Fibroblast of skin of right biceps (primary cell): ENCODE data around the gene TUT4.
A peak's percentile ranks its signal among the peaks of the same experiment; 100 is the strongest.

ENCODE experiments used
- DNase-seq: peaks from one replicate; pipeline ENCODE4 v3.0.0-alpha.2; 2013

TUT4 gene

GRCh38 chr1:52569449-52570210 lies 16.7 kb upstream of the TUT4 start:
- no peak for DNase-seq

GRCh38 chr1:52567943-52568342 lies 15.1 kb upstream of the TUT4 start:
- peak; percentile 12 for DNase-seq

- no peak for DNase-seq
Measured at GRCh38 chr1:52562766-52563165, 9.9 kb upstream of the TUT4 start.

- DNase-seq, result no peak
Measured at GRCh38 chr1:52559875-52560274, 7.0 kb upstream of the TUT4 start.

GRCh38 chr1:52558941-52559340 lies 6.0 kb upstream of the TUT4 start:
- DNase-seq, result no peak

- DNase-seq, result no peak
Measured at GRCh38 chr1:52556641-52557360, 3.9 kb upstream of the TUT4 start.

GRCh38 chr1:52554756-52555155 lies 1.9 kb upstream of the TUT4 start:
- no peak for DNase-seq

- no peak for DNase-seq
Measured at GRCh38 chr1:52554267-52554640, 1.4 kb upstream of the TUT4 start.

- peak; percentile 88 for DNase-seq
Measured at GRCh38 chr1:52553362-52554266, 722 bp upstream of the TUT4 start.

GRCh38 chr1:52552236-52552504 lies 722 bp downstream of the TUT4 start:
- peak; percentile 46 for DNase-seq

GRCh38 chr1:52551507-52552235 lies 1.2 kb downstream of the TUT4 start:
- DNase-seq, result peak; percentile 64

- no peak for DNase-seq
Measured at GRCh38 chr1:52550447-52550846, 2.4 kb downstream of the TUT4 start.

- no peak for DNase-seq
Measured at GRCh38 chr1:52549267-52549666, 3.6 kb downstream of the TUT4 start.

- no peak for DNase-seq
Measured at GRCh38 chr1:52546852-52547251, 6.0 kb downstream of the TUT4 start.

- DNase-seq, result no peak
Measured at GRCh38 chr1:52544665-52545525, 8.0 kb downstream of the TUT4 start.

GRCh38 chr1:52542085-52542688 lies 10.7 kb downstream of the TUT4 start:
- no peak for DNase-seq

- no peak for DNase-seq
Measured at GRCh38 chr1:52534928-52535764, 17.7 kb downstream of the TUT4 start.

- DNase-seq, result no peak
Measured at GRCh38 chr1:52533713-52534112, 19.2 kb downstream of the TUT4 start.

- no peak for DNase-seq
Measured at GRCh38 chr1:52532731-52533327, 20.1 kb downstream of the TUT4 start.

GRCh38 chr1:52532247-52532646 lies 20.6 kb downstream of the TUT4 start:
- DNase-seq, result no peak
